ENCODE data around the gene USH2A.

USH2A gene

DNA sequence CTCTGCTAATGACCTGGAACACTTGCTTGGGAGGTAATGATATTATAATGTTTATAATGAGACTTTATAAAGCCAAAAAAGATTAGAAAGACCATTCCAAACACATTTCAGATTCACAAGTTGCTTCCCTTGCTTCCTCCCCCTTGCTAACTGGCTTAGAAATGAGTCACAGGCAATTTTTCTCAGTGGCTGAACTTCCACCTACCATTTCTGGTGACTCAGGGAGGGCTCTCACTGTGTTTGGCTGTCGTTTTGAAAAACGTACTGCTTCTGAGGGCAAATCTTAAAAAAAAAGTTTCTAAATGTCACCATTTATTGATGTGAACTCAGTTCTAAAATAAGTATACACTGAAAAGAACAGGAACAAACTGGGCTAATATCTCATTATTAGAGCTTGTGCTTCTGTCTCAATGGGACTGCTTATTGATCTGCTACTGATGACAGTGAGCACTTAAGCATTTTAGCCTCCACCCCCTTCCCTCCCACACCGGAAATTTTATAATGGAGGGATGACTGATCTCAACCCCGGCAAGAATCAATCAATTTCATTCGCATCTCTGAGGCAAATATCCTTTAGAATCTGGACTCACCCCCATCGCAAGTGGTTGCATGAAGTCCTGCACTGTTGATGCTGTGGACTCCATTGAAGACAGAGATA is 577.9 kb downstream of the USH2A start:
- no peak overlapping the region for H3K4ac ChIP-seq (ENCODE audit: low read length)
- no peak overlapping the region for H2BK12ac ChIP-seq (ENCODE audit: low read length)
- H2AK5ac ChIP-seq (ENCODE audit: low read depth, low read length), result no peak overlapping the region
- no peak overlapping the region for H2BK120ac ChIP-seq (ENCODE audit: low read depth, low read length)
- H2BK15ac ChIP-seq (ENCODE audit: low read length), result no peak overlapping the region
- no peak overlapping the region for H3K14ac ChIP-seq (ENCODE audit: low read length)
- no peak overlapping the region for H3K27ac ChIP-seq (replicated peaks; ENCODE audit: low read length)
- H3K9ac ChIP-seq (ENCODE audit: low read depth, low read length, poor library complexity), result no peak overlapping the region
- H2BK5ac ChIP-seq (ENCODE audit: low read length), result no peak overlapping the region
- H3K4me1 ChIP-seq (ENCODE audit: control insufficient read depth in 2 of 2, insufficient read depth in 1 of 2, low read depth in 1 of 2, low read length in 2 of 2), result no peaks in the 10 kb centered on the region
- no peak overlapping the region for H3K23ac ChIP-seq (ENCODE audit: low read depth, low read length, poor library complexity)
- H3K9me3 ChIP-seq (replicated peaks in 1 of 2; ENCODE audit: control insufficient read depth in 2 of 2, insufficient read depth in 1 of 2, low read depth in 1 of 2, low read length in 2 of 2), result no peaks in the 10 kb centered on the region
- WGBS, 2 donors (ENCODE audit: extremely low coverage in 2 of 2, insufficient read length in 2 of 2, insufficient replicate concordance in 1 of 2), result no CpG with 5 or more reads among the region's 6 CpGs
- no peak overlapping the region for H3K18ac ChIP-seq (ENCODE audit: low read length)
- no peak overlapping the region for H4K91ac ChIP-seq (ENCODE audit: low read depth, low read length, poor library complexity)
- H3K27me3 ChIP-seq (ENCODE audit: control insufficient read depth in 3 of 3, insufficient read depth in 3 of 3, low read depth in 1 of 3, low read length in 3 of 3), result no peaks in the 10 kb centered on the region
- no peak overlapping the region for H2AFZ ChIP-seq (ENCODE audit: low read length)
- no peak for DNase-seq (ENCODE audit: low spot score)
- no peak overlapping the region for H3K4me2 ChIP-seq (ENCODE audit: insufficient read depth, low read length, poor library complexity, severe bottlenecking)
- H4K8ac ChIP-seq (ENCODE audit: low read depth, low read length), result no peak overlapping the region
- H3K79me1 ChIP-seq (ENCODE audit: low read depth, low read length), result no peaks in the 10 kb centered on the region
- no peak overlapping the region for H3K4me3 ChIP-seq (ENCODE audit: low read length in 2 of 2)
- no peaks in the 10 kb centered on the region for H3K36me3 ChIP-seq (replicated peaks in 1 of 2; ENCODE audit: control insufficient read depth in 2 of 2, insufficient read depth in 2 of 2, low read length in 2 of 2)

DNA sequence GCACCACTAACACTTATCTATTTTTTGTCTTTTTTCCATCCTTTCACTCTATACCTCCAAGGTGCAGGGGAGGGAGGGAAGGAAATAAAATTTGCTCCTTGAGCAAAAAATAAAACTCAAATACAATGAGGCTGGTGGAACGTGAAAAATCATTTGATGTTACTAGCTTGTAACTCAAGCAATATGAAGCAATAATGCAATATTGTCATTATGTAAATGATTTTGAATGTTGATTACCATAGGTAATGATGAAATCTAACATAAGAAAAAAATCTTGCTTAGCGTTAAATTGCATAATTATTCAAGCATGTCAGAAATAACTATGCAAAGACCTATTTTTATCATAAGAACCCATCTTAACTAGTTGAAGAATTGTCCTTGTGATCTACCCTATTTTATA is 578.5 kb downstream of the USH2A start:
- no peak overlapping the region for H4K91ac ChIP-seq (ENCODE audit: low read depth, low read length, poor library complexity)
- no peaks in the 10 kb centered on the region for H3K27me3 ChIP-seq (ENCODE audit: control insufficient read depth in 3 of 3, insufficient read depth in 3 of 3, low read depth in 1 of 3, low read length in 3 of 3)
- H3K27ac ChIP-seq (replicated peaks; ENCODE audit: low read length), result no peak overlapping the region
- no peak overlapping the region for H2BK5ac ChIP-seq (ENCODE audit: low read length)
- DNase-seq (ENCODE audit: low spot score), result no peak
- no peak overlapping the region for H2BK12ac ChIP-seq (ENCODE audit: low read length)
- no peak overlapping the region for H3K23ac ChIP-seq (ENCODE audit: low read depth, low read length, poor library complexity)
- no peaks in the 10 kb centered on the region for H3K79me1 ChIP-seq (ENCODE audit: low read depth, low read length)
- H3K14ac ChIP-seq (ENCODE audit: low read length), result no peak overlapping the region
- H3K36me3 ChIP-seq (replicated peaks in 1 of 2; ENCODE audit: control insufficient read depth in 2 of 2, insufficient read depth in 2 of 2, low read length in 2 of 2), result no peaks in the 10 kb centered on the region
- no peak overlapping the region for H3K4me2 ChIP-seq (ENCODE audit: insufficient read depth, low read length, poor library complexity, severe bottlenecking)
- no peaks in the 10 kb centered on the region for H3K9me3 ChIP-seq (replicated peaks in 1 of 2; ENCODE audit: control insufficient read depth in 2 of 2, insufficient read depth in 1 of 2, low read depth in 1 of 2, low read length in 2 of 2)
- H2AK5ac ChIP-seq (ENCODE audit: low read depth, low read length), result no peak overlapping the region
- H4K8ac ChIP-seq (ENCODE audit: low read depth, low read length), result no peak overlapping the region
- H3K4me3 ChIP-seq (ENCODE audit: low read length in 2 of 2), result no peak overlapping the region
- H2BK120ac ChIP-seq (ENCODE audit: low read depth, low read length), result no peak overlapping the region
- H3K18ac ChIP-seq (ENCODE audit: low read length), result no peak overlapping the region
- no peaks in the 10 kb centered on the region for H3K4me1 ChIP-seq (ENCODE audit: control insufficient read depth in 2 of 2, insufficient read depth in 1 of 2, low read depth in 1 of 2, low read length in 2 of 2)
- no peak overlapping the region for H2AFZ ChIP-seq (ENCODE audit: low read length)
- WGBS, 2 donors (ENCODE audit: extremely low coverage in 2 of 2, insufficient read length in 2 of 2, insufficient replicate concordance in 1 of 2), result no CpG with 5 or more reads among the region's 2 CpGs
- H3K9ac ChIP-seq (ENCODE audit: low read depth, low read length, poor library complexity), result no peak overlapping the region
- no peak overlapping the region for H3K4ac ChIP-seq (ENCODE audit: low read length)
- no peak overlapping the region for H2BK15ac ChIP-seq (ENCODE audit: low read length)

DNA sequence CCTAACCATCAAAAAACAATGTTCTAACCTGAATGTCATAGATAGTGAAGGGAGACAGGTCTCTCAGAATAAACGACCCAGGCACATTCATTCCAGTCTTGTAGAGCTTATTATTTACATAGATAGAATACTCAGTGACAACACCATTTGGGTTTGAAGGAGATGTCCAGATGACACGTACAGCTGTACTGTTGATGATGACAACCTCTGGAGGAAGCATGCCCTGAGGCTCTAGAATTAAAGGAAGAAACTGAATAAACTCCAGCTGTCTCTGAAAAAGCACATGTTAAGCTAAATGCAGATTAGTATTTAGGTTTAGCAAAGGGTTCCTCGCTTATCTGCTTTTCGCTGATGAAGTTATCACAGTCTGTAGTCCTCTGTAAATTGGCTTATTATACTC is 579.0 kb downstream of the USH2A start:
- Histone ChIP-seq H3K27ac (replicated peaks; ENCODE audit: low read length) (no peak overlapping the region), H3K9ac (ENCODE audit: low read depth, low read length, poor library complexity) (no peak overlapping the region)
- no peak for DNase-seq (ENCODE audit: low spot score)

DNA sequence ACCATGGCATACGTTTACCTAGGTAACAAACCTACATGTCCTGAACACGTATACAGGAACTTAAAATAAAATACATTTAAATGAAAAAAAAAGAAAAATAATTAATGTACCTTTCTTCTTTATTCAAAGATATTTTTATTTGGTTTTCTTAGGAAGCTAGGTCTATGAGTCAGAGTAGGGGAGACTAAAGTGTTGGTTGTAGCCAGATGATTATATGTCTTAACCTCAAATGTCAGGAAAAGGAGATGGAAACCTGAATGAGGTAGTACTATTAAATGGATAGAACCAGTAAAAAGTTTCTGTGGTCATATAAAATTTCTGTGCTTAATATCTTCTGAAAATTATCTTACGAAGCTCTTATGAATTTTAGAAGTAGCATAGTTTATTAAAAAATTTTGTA is 580.3 kb downstream of the USH2A start:
- no peak overlapping the region for H3K4ac ChIP-seq (ENCODE audit: low read length)
- no peak overlapping the region for H4K8ac ChIP-seq (ENCODE audit: low read depth, low read length)
- H3K4me2 ChIP-seq (ENCODE audit: insufficient read depth, low read length, poor library complexity, severe bottlenecking), result no peak overlapping the region
- H3K9ac ChIP-seq (ENCODE audit: low read depth, low read length, poor library complexity), result no peak overlapping the region
- H3K23ac ChIP-seq (ENCODE audit: low read depth, low read length, poor library complexity), result no peak overlapping the region
- no peaks in the 10 kb centered on the region for H3K9me3 ChIP-seq (replicated peaks in 1 of 2; ENCODE audit: control insufficient read depth in 2 of 2, insufficient read depth in 1 of 2, low read depth in 1 of 2, low read length in 2 of 2)
- DNase-seq (ENCODE audit: low spot score), result no peak
- H3K79me1 ChIP-seq (ENCODE audit: low read depth, low read length), result no peaks in the 10 kb centered on the region
- no peak overlapping the region for H3K4me3 ChIP-seq (ENCODE audit: low read length in 2 of 2)
- no CpG with 5 or more reads among the region's 3 CpGs for WGBS, 2 donors (ENCODE audit: extremely low coverage in 2 of 2, insufficient read length in 2 of 2, insufficient replicate concordance in 1 of 2)
- no peak overlapping the region for H3K27ac ChIP-seq (replicated peaks; ENCODE audit: low read length)
- H2BK5ac ChIP-seq (ENCODE audit: low read length), result no peak overlapping the region
- no peak overlapping the region for H2AFZ ChIP-seq (ENCODE audit: low read length)
- no peaks in the 10 kb centered on the region for H3K27me3 ChIP-seq (ENCODE audit: control insufficient read depth in 3 of 3, insufficient read depth in 3 of 3, low read depth in 1 of 3, low read length in 3 of 3)
- no peak overlapping the region for H2AK5ac ChIP-seq (ENCODE audit: low read depth, low read length)
- no peak overlapping the region for H2BK12ac ChIP-seq (ENCODE audit: low read length)
- no peaks in the 10 kb centered on the region for H3K4me1 ChIP-seq (ENCODE audit: control insufficient read depth in 2 of 2, insufficient read depth in 1 of 2, low read depth in 1 of 2, low read length in 2 of 2)
- H3K14ac ChIP-seq (ENCODE audit: low read length), result no peak overlapping the region
- H3K18ac ChIP-seq (ENCODE audit: low read length), result no peak overlapping the region
- H3K36me3 ChIP-seq (replicated peaks in 1 of 2; ENCODE audit: control insufficient read depth in 2 of 2, insufficient read depth in 2 of 2, low read length in 2 of 2), result no peaks in the 10 kb centered on the region
- H2BK15ac ChIP-seq (ENCODE audit: low read length), result no peak overlapping the region
- no peak overlapping the region for H4K91ac ChIP-seq (ENCODE audit: low read depth, low read length, poor library complexity)
- no peak overlapping the region for H2BK120ac ChIP-seq (ENCODE audit: low read depth, low read length)

More for the DNA sequence above, 579.0 kb downstream of the USH2A start:
- Histone ChIP-seq H2BK5ac (ENCODE audit: low read length) (no peak overlapping the region), H2BK12ac (ENCODE audit: low read length) (no peak overlapping the region), H3K23ac (ENCODE audit: low read depth, low read length, poor library complexity) (no peak overlapping the region), H3K14ac (ENCODE audit: low read length) (no peak overlapping the region), H2BK120ac (ENCODE audit: low read depth, low read length) (no peak overlapping the region), H3K4me1 (ENCODE audit: control insufficient read depth in 2 of 2, insufficient read depth in 1 of 2, low read depth in 1 of 2, low read length in 2 of 2) (no peaks in the 10 kb centered on the region), H4K91ac (ENCODE audit: low read depth, low read length, poor library complexity) (no peak overlapping the region), H3K4me2 (ENCODE audit: insufficient read depth, low read length, poor library complexity, severe bottlenecking) (no peak overlapping the region), H3K36me3 (replicated peaks in 1 of 2; ENCODE audit: control insufficient read depth in 2 of 2, insufficient read depth in 2 of 2, low read length in 2 of 2) (no peaks in the 10 kb centered on the region), H3K18ac (ENCODE audit: low read length) (no peak overlapping the region), H3K4ac (ENCODE audit: low read length) (no peak overlapping the region), H3K27me3 (ENCODE audit: control insufficient read depth in 3 of 3, insufficient read depth in 3 of 3, low read depth in 1 of 3, low read length in 3 of 3) (no peaks in the 10 kb centered on the region), H3K4me3 (ENCODE audit: low read length in 2 of 2) (no peak overlapping the region), H2AK5ac (ENCODE audit: low read depth, low read length) (no peak overlapping the region), H2AFZ (ENCODE audit: low read length) (no peak overlapping the region), H2BK15ac (ENCODE audit: low read length) (no peak overlapping the region), H3K9me3 (replicated peaks in 1 of 2; ENCODE audit: control insufficient read depth in 2 of 2, insufficient read depth in 1 of 2, low read depth in 1 of 2, low read length in 2 of 2) (no peaks in the 10 kb centered on the region), H4K8ac (ENCODE audit: low read depth, low read length) (no peak overlapping the region), H3K79me1 (ENCODE audit: low read depth, low read length) (no peaks in the 10 kb centered on the region)
- WGBS, 2 donors (ENCODE audit: extremely low coverage in 2 of 2, insufficient read length in 2 of 2, insufficient replicate concordance in 1 of 2), result no CpG with 5 or more reads among the region's 4 CpGs

All from neuronal stem cell (in vitro differentiated cells).